Measurements from ENCODE around the gene KLHDC9. TPM values are rescaled to one million over a fixed set of nuclear protein-coding genes. Genes with fewer than 3 reads are reported as not detected.

The KLHDC9 gene
- total and polyA plus RNA-seq, 9 of the 15 experiments (the other 6 are each of a cell fraction or from before 2014, with no cell fraction given) = not detected

- no peak; a peak in 1 of 4 replicates for TF ChIP-seq ZNF318 (IDR thresholded peaks at IDR 0.05; ENCODE audit: borderline replicate concordance in 1 of 2, low read depth in 1 of 2)
- no peak for TF ChIP-seq ZNF695 (CRISPR knock-in tag; IDR thresholded peaks at IDR 0.05)
- no peak for TF ChIP-seq YBX1 (IDR thresholded peaks at IDR 0.05)
- no peak for TF ChIP-seq ZNF511 (CRISPR knock-in tag; IDR thresholded peaks at IDR 0.05)
- TF ChIP-seq E4F1 (CRISPR knock-in tag; IDR thresholded peaks at IDR 0.05; ENCODE audit: borderline replicate concordance) = no peak
- no peak for TF ChIP-seq ZNF354B (CRISPR knock-in tag; IDR thresholded peaks at IDR 0.05)
- TF ChIP-seq ZKSCAN3 (CRISPR knock-in tag; IDR thresholded peaks at IDR 0.05) = no peak
- TF ChIP-seq IRF9 (tag; IDR thresholded peaks at IDR 0.05) = 0 out of 2 replicates have a peak, but pooled peaks have one; percentile 50
- TF ChIP-seq ZBTB49 (CRISPR knock-in tag; IDR thresholded peaks at IDR 0.05; ENCODE audit: borderline replicate concordance) = no peak
- TF ChIP-seq RBFOX2 (IDR thresholded peaks at IDR 0.05; ENCODE audit: low read depth, low read length) = peak; percentile 44; the same call in 1 of the 2 replicates
- TF ChIP-seq ETV5 (CRISPR knock-in tag; IDR thresholded peaks at IDR 0.05; ENCODE audit: low read depth) = 0 out of 2 replicates have a peak, but pooled peaks have one; percentile 18
These were observed 15.0 kb upstream of the KLHDC9 start (continued) for GRCh38 chr1:161082996-161083747.

Data from K562 (cell line).